Measurements from ENCODE around the gene DUOXA2. TPM values are rescaled to one million over a fixed set of nuclear protein-coding genes. Genes with fewer than 3 reads are reported as not detected.

Gene DUOXA2
- total RNA-seq, 1 donor from 2014 or later, result not detected

- no peak overlapping the region for H3K4me3 Mint-ChIP-seq
- no peaks in the 10 kb centered on the region for H3K36me3 Mint-ChIP-seq
- peaks cover 78% of the 10 kb centered on the region for H3K27me3 Mint-ChIP-seq (ENCODE audit: low read depth)
- peaks cover 3% of the 10 kb centered on the region for H3K4me1 Mint-ChIP-seq
- no peak for DNase-seq (ENCODE audit: low spot score in 2 of 2, unreplicated experiment in 2 of 2)
- H3K27ac Mint-ChIP-seq, result no peak overlapping the region
- no peak for TF ChIP-seq CTCF (IDR thresholded peaks at IDR 0.05; ENCODE audit: unreplicated experiment)
- no peaks in the 10 kb centered on the region for H3K9me3 Mint-ChIP-seq
Observed at GRCh38 chr15:45091161-45091560, 23.0 kb upstream of the DUOXA2 start.

- no peak for TF ChIP-seq CTCF (IDR thresholded peaks at IDR 0.05; ENCODE audit: unreplicated experiment)
- Mint-ChIP-seq H3K27ac (no peak overlapping the region), H3K27me3 (ENCODE audit: low read depth) (peaks cover 81% of the 10 kb centered on the region), H3K9me3 (no peaks in the 10 kb centered on the region), H3K4me3 (no peak overlapping the region), H3K36me3 (no peaks in the 10 kb centered on the region), H3K4me1 (peaks cover 3% of the 10 kb centered on the region)
- DNase-seq (ENCODE audit: low spot score in 2 of 2, unreplicated experiment in 2 of 2), result no peak
Observed at GRCh38 chr15:45091576-45091975, 22.6 kb upstream of the DUOXA2 start.

- Mint-ChIP-seq H3K4me1 (peaks cover 3% of the 10 kb centered on the region), H3K27ac (no peak overlapping the region)
Observed at GRCh38 chr15:45093013-45093412, 21.1 kb upstream of the DUOXA2 start.

GRCh38 chr15:45093622-45094357 lies 20.3 kb upstream of the DUOXA2 start:
- no peak overlapping the region for H3K27ac Mint-ChIP-seq
- H3K4me3 Mint-ChIP-seq, result no peak overlapping the region
- H3K4me1 Mint-ChIP-seq, result peaks cover 2% of the 10 kb centered on the region
- H3K27me3 Mint-ChIP-seq (ENCODE audit: low read depth), result peaks cover 68% of the 10 kb centered on the region
- TF ChIP-seq CTCF (IDR thresholded peaks at IDR 0.05; ENCODE audit: unreplicated experiment), result no peak
- DNase-seq (ENCODE audit: low spot score in 2 of 2, unreplicated experiment in 2 of 2), result no peak
- no peaks in the 10 kb centered on the region for H3K36me3 Mint-ChIP-seq
- no peaks in the 10 kb centered on the region for H3K9me3 Mint-ChIP-seq

More at GRCh38 chr15:45093013-45093412, 21.1 kb upstream of the DUOXA2 start:
- Mint-ChIP-seq H3K9me3 (no peaks in the 10 kb centered on the region), H3K36me3 (no peaks in the 10 kb centered on the region), H3K27me3 (ENCODE audit: low read depth) (peaks cover 69% of the 10 kb centered on the region), H3K4me3 (no peak overlapping the region)
- no peak for DNase-seq (ENCODE audit: low spot score in 2 of 2, unreplicated experiment in 2 of 2)
- no peak for TF ChIP-seq CTCF (IDR thresholded peaks at IDR 0.05; ENCODE audit: unreplicated experiment)

GRCh38 chr15:45094358-45094730 lies 19.8 kb upstream of the DUOXA2 start:
- Mint-ChIP-seq H3K36me3 (no peaks in the 10 kb centered on the region), H3K27me3 (ENCODE audit: low read depth) (peaks cover 63% of the 10 kb centered on the region), H3K27ac (no peak overlapping the region), H3K4me3 (no peak overlapping the region), H3K4me1 (no peaks in the 10 kb centered on the region), H3K9me3 (no peaks in the 10 kb centered on the region)
- no peak for DNase-seq (ENCODE audit: low spot score in 2 of 2, unreplicated experiment in 2 of 2)
- TF ChIP-seq CTCF (IDR thresholded peaks at IDR 0.05; ENCODE audit: unreplicated experiment), result no peak
